ENCODE measurements around the gene AFG1L.
"Not testable (repeated sequence)": the region's sequence is repeated elsewhere in the genome, so short reads cannot be mapped to it uniquely, and the experiment has no call there.

Gene AFG1L

GRCh38 chr6:108294727-108295625 is at the start of gene AFG1L:
AFG1L (plus strand) TSS chr6:108295054; CDS start chr6:108295080, 26 bp downstream.
- peak; percentile 86 for DNase-seq

- DNase-seq: not testable (repeated sequence)
Measured at GRCh38 chr6:108245095-108245494, 49.8 kb upstream of the AFG1L start.

- no peak for DNase-seq
Measured at GRCh38 chr6:108247965-108248536, 46.8 kb upstream of the AFG1L start.

- no peak for DNase-seq
Measured at GRCh38 chr6:108250240-108250866, 44.5 kb upstream of the AFG1L start.

- no peak for DNase-seq
Measured at GRCh38 chr6:108251252-108251651, 43.6 kb upstream of the AFG1L start.

- DNase-seq: no peak
Measured at GRCh38 chr6:108252055-108252454, 42.8 kb upstream of the AFG1L start.

- no peak for DNase-seq
Measured at GRCh38 chr6:108253241-108253640, 41.6 kb upstream of the AFG1L start.

- no peak for DNase-seq
Measured at GRCh38 chr6:108254433-108255410, 40.1 kb upstream of the AFG1L start.

GRCh38 chr6:108260126-108260808 is 34.6 kb upstream of the AFG1L start:
- peak; percentile 27 for DNase-seq

GRCh38 chr6:108260809-108261569 is 33.9 kb upstream of the AFG1L start, which contains the start of gene SNX3:
SNX3 (minus strand) TSS chr6:108261040; CDS start chr6:108260921, 119 bp downstream.
- peak; percentile 91 for DNase-seq

GRCh38 chr6:108263371-108263770 is 31.5 kb upstream of the AFG1L start:
- no peak for DNase-seq

GRCh38 chr6:108268845-108269244 is 26.0 kb upstream of the AFG1L start:
- no peak for DNase-seq

GRCh38 chr6:108269955-108270354 is 24.9 kb upstream of the AFG1L start:
- not testable (repeated sequence) for DNase-seq

- no peak for DNase-seq
Measured at GRCh38 chr6:108274546-108274945, 20.3 kb upstream of the AFG1L start.

- DNase-seq: no peak
Measured at GRCh38 chr6:108275976-108276375, 18.9 kb upstream of the AFG1L start.

GRCh38 chr6:108277295-108277694 is 17.6 kb upstream of the AFG1L start:
- DNase-seq: no peak

- no peak for DNase-seq
Measured at GRCh38 chr6:108277831-108278230, 17.0 kb upstream of the AFG1L start.

- no peak for DNase-seq
Measured at GRCh38 chr6:108285381-108285780, 9.5 kb upstream of the AFG1L start.

GRCh38 chr6:108286366-108286765 is 8.5 kb upstream of the AFG1L start:
- no peak for DNase-seq

GRCh38 chr6:108287373-108287772 is 7.5 kb upstream of the AFG1L start:
- DNase-seq: no peak

- no peak for DNase-seq
Measured at GRCh38 chr6:108288742-108289141, 6.1 kb upstream of the AFG1L start.
